SK-N-SH (cell line): ENCODE results near the gene PTMS. TPM values are rescaled to one million over a fixed set of nuclear protein-coding genes. Genes with fewer than 3 reads are reported as not detected.
A peak's percentile ranks its signal among the peaks of the same experiment; 100 is the strongest.

Experiments
- CTCF ChIA-PET: fragments of 300-600, 350-600 bp; formaldehyde crosslinking; extraction: SDS; loops from one replicate; lab custom pipeline; 2021; lab: Yijun Ruan, JAX
- POLR2A ChIA-PET: fragments of 350-600 bp; sonication (Branson Sonifier 250); formaldehyde crosslinking; extraction: SDS; loops from one replicate; lab custom pipeline; 2020; ENCODE audit warnings: antibody characterized with exemption, inconsistent platforms; lab: Yijun Ruan, JAX
- DNase-seq: peaks from one replicate; pipeline ENCODE4 v3.0.0; 2012
- H2AFZ ChIP-seq: fragments of 200-600 bp; sonication (generic); 2 replicates; pipeline ENCODE4 v1.8.1; 2016; ENCODE audit warnings: antibody characterized with exemption, mild to moderate bottlenecking, low read depth
- H3F3A ChIP-seq: fragments of 200-600 bp; sonication (generic); replicated peaks from 2 replicates; pipeline ENCODE3; 2016; ENCODE audit warnings: antibody characterized with exemption, mild to moderate bottlenecking; ENCODE audit not compliant: insufficient read depth
- H3K27ac ChIP-seq, 2 experiments: fragments of 200-500 bp in 1 of 2; fragments of 200-600 bp in 1 of 2; sonication (Bioruptor generic) in 1 of 2; sonication (generic), shearing (Covaris generic) in 1 of 2; 2 replicates each; pipeline versions ENCODE4 v1.5.1 to v1.6.1; 2014 to 2016; ENCODE audit warnings: low read depth in 2 of 2, inconsistent platforms in 1 of 2, low read length in 1 of 2, mild to moderate bottlenecking in 1 of 2, mixed read lengths in 1 of 2
- H3K27me3 ChIP-seq: fragments of 200-600 bp; sonication (generic), shearing (Covaris generic); 2 replicates; pipeline ENCODE4 v1.6.1; 2016; ENCODE audit warnings: mixed run types; ENCODE audit not compliant: insufficient read depth
- H3K36me3 ChIP-seq, 2 experiments: fragments of 200-500 bp in 1 of 2; fragments of 200-600 bp in 1 of 2; sonication (Bioruptor generic) in 1 of 2; sonication (generic) in 1 of 2; replicated peaks in 1 of 2; 2 replicates each; pipeline versions ENCODE3 to v1.5.1; 2014 to 2016; ENCODE audit warnings: low read length in 1 of 2, mild to moderate bottlenecking in 1 of 2; ENCODE audit not compliant: insufficient read depth in 2 of 2, control insufficient read depth in 1 of 2
- H3K4me1 ChIP-seq, 2 experiments: fragments of 200-500 bp in 1 of 2; fragments of 200-600 bp in 1 of 2; sonication (Bioruptor generic) in 1 of 2; sonication (generic), shearing (Covaris generic) in 1 of 2; 2 replicates each; pipeline versions ENCODE4 v1.5.1 to v1.6.1; 2014 to 2016; ENCODE audit warnings: low read depth in 1 of 2, low read length in 1 of 2, mixed run types in 1 of 2; ENCODE audit not compliant: insufficient read depth in 2 of 2, control insufficient read depth in 1 of 2
- H3K4me2 ChIP-seq: fragments of 200-600 bp; sonication (generic), shearing (Covaris generic); 2 replicates; pipeline ENCODE4 v1.6.1; 2017; ENCODE audit warnings: mixed run types
- H3K4me3 ChIP-seq, 2 experiments: fragments of 200-500 bp in 1 of 2; fragments of 200-600 bp in 1 of 2; sonication (Bioruptor generic) in 1 of 2; sonication (generic), shearing (Covaris generic) in 1 of 2; 2 replicates each; pipeline versions ENCODE4 v1.5.1 to v1.8.1; 2014 to 2016; ENCODE audit warnings: low read depth in 2 of 2, inconsistent platforms in 1 of 2, low read length in 1 of 2, mild to moderate bottlenecking in 1 of 2, mixed read lengths in 1 of 2, moderate library complexity in 1 of 2
- H3K79me2 ChIP-seq: fragments of 200-600 bp; sonication (generic); 2 replicates; pipeline ENCODE4 v1.8.1; 2017; ENCODE audit warnings: mild to moderate bottlenecking; ENCODE audit not compliant: insufficient read depth
- H3K9ac ChIP-seq: fragments of 200-600 bp; sonication (generic); 2 replicates; pipeline ENCODE4 v1.6.1; 2017; ENCODE audit warnings: mixed run types
- H3K9me2 ChIP-seq: fragments of 200-600 bp; sonication (generic); 2 replicates; pipeline ENCODE4 v1.6.1; 2017; ENCODE audit warnings: mixed run types
- H3K9me3 ChIP-seq: fragments of 200-600 bp; sonication (generic); 2 replicates; pipeline ENCODE4 v1.6.1; 2017; ENCODE audit warnings: mixed run types, mild to moderate bottlenecking, moderate library complexity
- H4K20me1 ChIP-seq: fragments of 200-600 bp; sonication (generic); 2 replicates; pipeline ENCODE4 v1.6.1; 2017; ENCODE audit warnings: mild to moderate bottlenecking, mixed run types; ENCODE audit not compliant: insufficient read depth
- CHD2 ChIP-seq: fragments of 150-350 bp; IDR thresholded peaks from 2 replicates; pipeline ENCODE4 v1.6.1; 2018; ENCODE audit warnings: low read length; ENCODE audit not compliant: partially characterized antibody
- EP300 ChIP-seq, 2 experiments: IDR thresholded peaks; 2 replicates each; pipeline versions ENCODE4 v1.4.0 to v1.6.1; 2012; ENCODE audit warnings: borderline replicate concordance in 1 of 2, low read depth in 1 of 2, low read length in 1 of 2
- EZH2phosphoT487 ChIP-seq: fragments of 200-600 bp; sonication (generic); IDR thresholded peaks from 2 replicates; pipeline ENCODE4 v1.6.1; 2017; ENCODE audit warnings: low read depth, mixed run types, mild to moderate bottlenecking, antibody characterized with exemption, moderate library complexity, borderline replicate concordance
- FOXJ3 ChIP-seq: sonication (generic); formaldehyde crosslinking; IDR thresholded peaks from 2 replicates; pipeline ENCODE4 v1.5.1; 2020; ENCODE audit warnings: mild to moderate bottlenecking, missing genetic modification reagents
- FOXM1 ChIP-seq: IDR thresholded peaks from 2 replicates; pipeline ENCODE4 v1.4.0; 2012; ENCODE audit warnings: low read depth, mild to moderate bottlenecking
- JUND ChIP-seq: IDR thresholded peaks from 2 replicates; pipeline ENCODE4 v1.4.0; 2012
- MAX ChIP-seq: IDR thresholded peaks from 2 replicates; pipeline ENCODE4 v1.4.0; 2012; ENCODE audit warnings: low read depth
- MXI1 ChIP-seq: IDR thresholded peaks from 2 replicates; pipeline ENCODE4 v1.6.1; 2012; ENCODE audit warnings: mild to moderate bottlenecking, low read depth, low read length, improper control_type of control experiment
- NFIC ChIP-seq: IDR thresholded peaks from 2 replicates; pipeline ENCODE4 v1.4.0; 2012; ENCODE audit warnings: borderline replicate concordance
- PBX3 ChIP-seq: IDR thresholded peaks from 2 replicates; pipeline ENCODE4; 2012
- POLR2AphosphoS5 ChIP-seq: IDR thresholded peaks from 2 replicates; pipeline ENCODE4 v1.6.1; 2012; ENCODE audit warnings: low read depth, low read length
- SMC3 ChIP-seq: IDR thresholded peaks from 2 replicates; pipeline ENCODE4 v1.6.1; 2012; ENCODE audit warnings: low read depth, low read length, improper control_type of control experiment
- TAF1 ChIP-seq: IDR thresholded peaks from 2 replicates; pipeline ENCODE4 v1.6.1; 2012; ENCODE audit warnings: low read depth, mild to moderate bottlenecking, low read length, moderate library complexity, borderline replicate concordance
- TEAD4 ChIP-seq: IDR thresholded peaks from 2 replicates; pipeline ENCODE4 v1.4.0; 2012; ENCODE audit warnings: mild to moderate bottlenecking, borderline replicate concordance; ENCODE audit not compliant: insufficient read depth
- WGBS: methylation state at CpG from one replicate; pipeline ENCODE4 v1.1.6; 2017; ENCODE audit warnings: low lambda C conversion rate; 5-methylcytosine and 5-hydroxymethylcytosine counted together
- polyA plus RNA-seq, 3 experiments: library from polyadenylated mRNA; depleted of rRNA; stranded (reverse); fragments of >200 nt; gene quantifications; 2 replicates each; pipeline ENCODE4 v1.2.3, GENCODE V29; 2012
- TF ChIP-seq, protein P1 (sequence below): fragments of 200-600 bp; sonication (generic); IDR thresholded peaks from 2 replicates; pipeline ENCODE4 v1.6.1; 2017; ENCODE audit warnings: antibody characterized with exemption, mild to moderate bottlenecking, moderate library complexity

The PTMS gene
- polyA plus RNA-seq, 1 of the 3 experiments (the other 2 are of a cell fraction) = 661 TPM

GRCh38 chr12:6767353-6768319 is 1.5 kb downstream of the PTMS start:
- Histone ChIP-seq H4K20me1 (peaks cover 40% of the 10 kb centered on the region), H3K9me2 (no peaks in the 10 kb centered on the region), H3K4me2 (peak overlapping the region; percentile 96), H3K4me3 (peak overlapping the region; percentile 82 to 93), H3K9me3 (no peaks in the 10 kb centered on the region), H3K4me1 (peaks cover 22 to 54% of the 10 kb centered on the region in 2 experiments), H2AFZ (no peak overlapping the region), H3K27me3 (no peaks in the 10 kb centered on the region), H3K79me2 (peaks cover 40% of the 10 kb centered on the region), H3K9ac (peak overlapping the region; percentile 90), H3F3A (peaks cover 22% of the 10 kb centered on the region), H3K27ac (peak overlapping the region; percentile 14 to 95; a peak in 3 of 4 replicates), H3K36me3 (peaks cover 17 to 20% of the 10 kb centered on the region in 2 experiments)
- CTCF ChIA-PET = interaction anchor here (0.6 to 15.2 kb wide), 25 partner anchors 11 to 217 kb away, joined by 3 to 343 read pairs (median 4); partner anchors contain the start of genes COPS7A, GPR162, MLF2 and P3H3
- peak; percentile 46 for DNase-seq
- TF ChIP-seq MXI1 = peak; percentile 95
- TF ChIP-seq TEAD4 = no peak
- TF ChIP-seq FOXJ3 (CRISPR knock-in tag) = no peak
- no peak for TF ChIP-seq CHD2
- TF ChIP-seq NFIC = no peak
- TF ChIP-seq EP300 (IDR thresholded peaks at IDR 0.05; ENCODE audit: borderline replicate concordance in 1 of 2, low read depth in 1 of 2, low read length in 1 of 2) = no peak
- no peak for TF ChIP-seq JUND
- no peak for TF ChIP-seq PBX3
- no peak for TF ChIP-seq SMC3
- no peak for TF ChIP-seq POLR2AphosphoS5
- no peak for TF ChIP-seq EZH2phosphoT487
- TF ChIP-seq, protein P1, sequence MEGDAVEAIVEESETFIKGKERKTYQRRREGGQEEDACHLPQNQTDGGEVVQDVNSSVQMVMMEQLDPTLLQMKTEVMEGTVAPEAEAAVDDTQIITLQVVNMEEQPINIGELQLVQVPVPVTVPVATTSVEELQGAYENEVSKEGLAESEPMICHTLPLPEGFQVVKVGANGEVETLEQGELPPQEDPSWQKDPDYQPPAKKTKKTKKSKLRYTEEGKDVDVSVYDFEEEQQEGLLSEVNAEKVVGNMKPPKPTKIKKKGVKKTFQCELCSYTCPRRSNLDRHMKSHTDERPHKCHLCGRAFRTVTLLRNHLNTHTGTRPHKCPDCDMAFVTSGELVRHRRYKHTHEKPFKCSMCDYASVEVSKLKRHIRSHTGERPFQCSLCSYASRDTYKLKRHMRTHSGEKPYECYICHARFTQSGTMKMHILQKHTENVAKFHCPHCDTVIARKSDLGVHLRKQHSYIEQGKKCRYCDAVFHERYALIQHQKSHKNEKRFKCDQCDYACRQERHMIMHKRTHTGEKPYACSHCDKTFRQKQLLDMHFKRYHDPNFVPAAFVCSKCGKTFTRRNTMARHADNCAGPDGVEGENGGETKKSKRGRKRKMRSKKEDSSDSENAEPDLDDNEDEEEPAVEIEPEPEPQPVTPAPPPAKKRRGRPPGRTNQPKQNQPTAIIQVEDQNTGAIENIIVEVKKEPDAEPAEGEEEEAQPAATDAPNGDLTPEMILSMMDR = no peak
- TF ChIP-seq MAX = peak; percentile 57
- no peak for TF ChIP-seq TAF1
- no peak for TF ChIP-seq FOXM1
- WGBS = 2% methylated on average over 35 of the region's 44 CpGs
- POLR2A ChIA-PET = interaction anchor here (0.6 to 4.8 kb wide), 10 partner anchors 10 to 158 kb away, joined by 3 to 89 read pairs (median 5); partner anchors contain the start of genes COPS7A, GPR162 and MLF2
